Measurements from ENCODE around the gene TTC32. TPM values are rescaled to one million over a fixed set of nuclear protein-coding genes. Genes with fewer than 3 reads are reported as not detected.

The TTC32 gene
- total and polyA plus RNA-seq, 2 donors (not counting 3 experiments of a cell fraction or from before 2014, with no cell fraction given) = 8.8 to 9.4 TPM

GRCh38 chr2:19847486-19847885 lies 54.3 kb downstream of the TTC32 start:
- dilution Hi-C loops (cut with MboI; ENCODE audit: extremely low pct_ligation_motif_present, low sequenced_read_pairs) = no loop called here
- ChIA-PET POLR2A (no interaction called here), CTCF (interaction anchor here (2.1 kb wide), 1 partner anchor 10 kb away, joined by 4 read pairs; no protein-coding TSS in a partner anchor)
- no peak for FAIRE-seq
- no peak overlapping the region for H3K4me3 ChIP-seq (replicated peaks in 1 of 3; ENCODE audit: insufficient read depth in 1 of 3, low read depth in 1 of 3, low read length in 3 of 3)
- H3K4me2 ChIP-seq (ENCODE audit: insufficient read depth, low read length) = no peak overlapping the region
- no peaks in the 10 kb centered on the region for H3K4me1 ChIP-seq (ENCODE audit: control insufficient read depth, extremely low read depth, insufficient read depth, low read length)
- H2AFZ ChIP-seq (ENCODE audit: low read depth, low read length) = no peak overlapping the region
- no peak overlapping the region for H3K27ac ChIP-seq (ENCODE audit: insufficient read depth, low read depth, low read length)
- TF ChIP-seq JUN (IDR thresholded peaks at IDR 0.05; ENCODE audit: borderline replicate concordance, insufficient read depth, insufficient read length, low read depth) = no peak
- no peaks in the 10 kb centered on the region for H3K9me3 ChIP-seq (replicated peaks; ENCODE audit: control insufficient read depth, insufficient read depth, low read length)
- H3K36me3 ChIP-seq (ENCODE audit: control insufficient read depth in 2 of 2, extremely low read depth in 1 of 2, insufficient read depth in 2 of 2, low read length in 2 of 2) = no peaks in the 10 kb centered on the region
- intact Hi-C loops (cut with micrococcal nuclease) = no loop called here
- H3K9me1 ChIP-seq (replicated peaks; ENCODE audit: control insufficient read depth, extremely low read depth, insufficient read depth, low read length) = no peaks in the 10 kb centered on the region
- DNase-seq (ENCODE audit: low read depth, low spot score) = no peak
- no peaks in the 10 kb centered on the region for H4K20me1 ChIP-seq (replicated peaks; ENCODE audit: control insufficient read depth, extremely low read depth, insufficient read depth, low read length)
- peaks cover 0 to 7% of the 10 kb centered on the region in 2 experiments for H3K27me3 ChIP-seq (ENCODE audit: control insufficient read depth in 2 of 2, insufficient read depth in 2 of 2, low read length in 2 of 2)
- BruUV-seq (replicated peaks) = no TSS peak
- no peak overlapping the region for H3K9ac ChIP-seq (replicated peaks; ENCODE audit: extremely low read depth, insufficient read depth, low read length)
- no peaks in the 10 kb centered on the region for H3K79me2 ChIP-seq (ENCODE audit: control insufficient read depth, insufficient read depth, low read length)

Other genes with a start within 250 kb of the TTC32 start
- gene WDR35, start 88.1 kb upstream of the TTC32 start, total RNA-seq = 8.0 TPM in 2 replicates
- 2.7 and 3.6 TPM in 2 replicates for gene WDR35, start 88.1 kb upstream of the TTC32 start, polyA plus RNA-seq
- 3.4 and 6.1 TPM in 2 replicates for gene MATN3, start 110.7 kb upstream of the TTC32 start, total RNA-seq
- 1.4 and 1.8 TPM in 2 replicates for gene MATN3, start 110.7 kb upstream of the TTC32 start, polyA plus RNA-seq
- 154 and 155 TPM in 2 replicates for gene LAPTM4A, start 149.6 kb upstream of the TTC32 start, total RNA-seq
- 371 and 427 TPM in 2 replicates for gene LAPTM4A, start 149.6 kb upstream of the TTC32 start, polyA plus RNA-seq

All from endothelial cell of umbilical vein (primary cell).